Measurements from ENCODE around the gene ARHGEF4. TPM values are rescaled to one million over a fixed set of nuclear protein-coding genes. Genes with fewer than 3 reads are reported as not detected.

The ARHGEF4 gene
- total and polyA plus RNA-seq, 2 donors (not counting 3 experiments of a cell fraction or from before 2014, with no cell fraction given) = not detected

- Histone ChIP-seq H3K79me2 (ENCODE audit: control insufficient read depth, insufficient read depth, low read length) (no peaks in the 10 kb centered on the region), H3K4me1 (ENCODE audit: control insufficient read depth, extremely low read depth, insufficient read depth, low read length) (no peaks in the 10 kb centered on the region), H2AFZ (ENCODE audit: low read depth, low read length) (no peak overlapping the region), H3K27me3 (ENCODE audit: control insufficient read depth in 2 of 2, insufficient read depth in 2 of 2, low read length in 2 of 2) (peaks cover 11 to 22% of the 10 kb centered on the region in 2 experiments), H3K9me1 (replicated peaks; ENCODE audit: control insufficient read depth, extremely low read depth, insufficient read depth, low read length) (no peaks in the 10 kb centered on the region), H3K27ac (ENCODE audit: insufficient read depth, low read depth, low read length) (no peak overlapping the region), H4K20me1 (replicated peaks; ENCODE audit: control insufficient read depth, extremely low read depth, insufficient read depth, low read length) (no peaks in the 10 kb centered on the region), H3K9me3 (replicated peaks; ENCODE audit: control insufficient read depth, insufficient read depth, low read length) (no peaks in the 10 kb centered on the region), H3K36me3 (ENCODE audit: control insufficient read depth in 2 of 2, extremely low read depth in 1 of 2, insufficient read depth in 2 of 2, low read length in 2 of 2) (no peaks in the 10 kb centered on the region), H3K4me3 (replicated peaks in 1 of 3; ENCODE audit: insufficient read depth in 1 of 3, low read depth in 1 of 3, low read length in 3 of 3) (no peak overlapping the region), H3K4me2 (ENCODE audit: insufficient read depth, low read length) (no peak overlapping the region), H3K9ac (replicated peaks; ENCODE audit: extremely low read depth, insufficient read depth, low read length) (no peak overlapping the region)
- no peak for FAIRE-seq
- DNase-seq (ENCODE audit: low read depth, low spot score) = no peak
- no peak for TF ChIP-seq GATA2 (IDR thresholded peaks at IDR 0.05; ENCODE audit: insufficient read depth, insufficient read length, low read depth, low read length)
- no peak for TF ChIP-seq JUN (IDR thresholded peaks at IDR 0.05; ENCODE audit: borderline replicate concordance, insufficient read depth, insufficient read length, low read depth)
- TF ChIP-seq POLR2AphosphoS5 (IDR thresholded peaks at IDR 0.05; ENCODE audit: insufficient read depth, low read depth, low read length) = no peak
- no peak for TF ChIP-seq CTCF (IDR thresholded peaks at IDR 0.05; ENCODE audit: extremely low read depth in 1 of 2, insufficient read depth in 1 of 2, low read depth in 1 of 2, low read length in 2 of 2)
- no peak for TF ChIP-seq FOS (IDR thresholded peaks at IDR 0.05; ENCODE audit: borderline replicate concordance, insufficient read depth, low read length)
- no peak for TF ChIP-seq POLR2A (IDR thresholded peaks at IDR 0.05; ENCODE audit: low read depth, low read length)
- no peak for TF ChIP-seq EZH2 (IDR thresholded peaks at IDR 0.05; ENCODE audit: borderline replicate concordance, low read depth, low read length, severe bottlenecking)
- TF ChIP-seq MAX (IDR thresholded peaks at IDR 0.05; ENCODE audit: insufficient read depth, insufficient read length) = no peak
- no peak for TF ChIP-seq MYC (IDR thresholded peaks at IDR 0.05; ENCODE audit: low read depth, low read length)
- CTCF ChIA-PET = interaction anchor here (0.6 kb wide), 1 partner anchor 15 kb away, joined by 3 read pairs; no protein-coding TSS in a partner anchor
- POLR2A ChIA-PET = no interaction called here
- intact Hi-C loops (cut with micrococcal nuclease) = no loop called here
- no TSS peak for BruUV-seq (replicated peaks)
- dilution Hi-C loops (cut with MboI; ENCODE audit: extremely low pct_ligation_motif_present, low sequenced_read_pairs) = no loop called here
Measured at GRCh38 chr2:130840506-130840905, 3.8 kb downstream of the ARHGEF4 start.

Measured in endothelial cell of umbilical vein (primary cell).